Esophagus (tissue), 2 donors: ENCODE results near the gene EGFL7. TPM values are rescaled to one million over a fixed set of nuclear protein-coding genes. Genes with fewer than 3 reads are reported as not detected.

ENCODE experiments used
- H3K27ac ChIP-seq, 2 donors: one replicate each; pipeline ENCODE4 v1.5.1; 2013; ENCODE audit warnings: low read depth in 2 of 2, mild to moderate bottlenecking in 2 of 2, inconsistent platforms in 1 of 2, low read length in 1 of 2, moderate library complexity in 1 of 2
- H3K27me3 ChIP-seq, 2 donors: one replicate each; pipeline ENCODE4 v1.6.1; 2013; ENCODE audit warnings: low read length in 2 of 2, control low read depth in 1 of 2, mild to moderate bottlenecking in 1 of 2; ENCODE audit not compliant: insufficient read depth in 2 of 2, control insufficient read depth in 1 of 2
- H3K36me3 ChIP-seq, 2 donors: one replicate each; pipeline ENCODE4 v1.6.1; 2013; ENCODE audit warnings: low read length in 1 of 2; ENCODE audit not compliant: control insufficient read depth in 2 of 2, insufficient read depth in 2 of 2
- H3K4me1 ChIP-seq, 2 donors: one replicate each; pipeline ENCODE4 v1.6.1; 2013; ENCODE audit warnings: low read length in 1 of 2; ENCODE audit not compliant: control insufficient read depth in 2 of 2, insufficient read depth in 2 of 2
- H3K4me3 ChIP-seq, 2 donors: one replicate each; pipeline ENCODE4 v1.5.1; 2013; ENCODE audit warnings: low read length in 2 of 2, mild to moderate bottlenecking in 2 of 2, low read depth in 1 of 2, moderate library complexity in 1 of 2
- H3K9me3 ChIP-seq, 2 donors: one replicate each; pipeline ENCODE4 v1.6.1; 2013; ENCODE audit warnings: mild to moderate bottlenecking in 2 of 2, low read depth in 1 of 2, low read length in 1 of 2, moderate library complexity in 1 of 2; ENCODE audit not compliant: control insufficient read depth in 2 of 2, insufficient read depth in 1 of 2
- WGBS, 2 donors: extraction: QIAGEN DNeasy Blood & Tissue Kit; methylation state at CpG; one replicate each; pipeline ENCODE4 v1.1.7; 2013; 5-methylcytosine and 5-hydroxymethylcytosine counted together
- polyA plus RNA-seq, 2 donors: library from polyadenylated mRNA; stranded (reverse); fragments of 200-250 nt; gene quantifications; one replicate each; pipeline ENCODE4 v1.2.3, GENCODE V29; 2013
- donor health status: healthy with polysubstance abuse.
- donor health status: Bipolar disorder and iron deficiency.

EGFL7 gene
- polyA plus RNA-seq, 2 donors = 34.5 to 43.2 TPM

DNA sequence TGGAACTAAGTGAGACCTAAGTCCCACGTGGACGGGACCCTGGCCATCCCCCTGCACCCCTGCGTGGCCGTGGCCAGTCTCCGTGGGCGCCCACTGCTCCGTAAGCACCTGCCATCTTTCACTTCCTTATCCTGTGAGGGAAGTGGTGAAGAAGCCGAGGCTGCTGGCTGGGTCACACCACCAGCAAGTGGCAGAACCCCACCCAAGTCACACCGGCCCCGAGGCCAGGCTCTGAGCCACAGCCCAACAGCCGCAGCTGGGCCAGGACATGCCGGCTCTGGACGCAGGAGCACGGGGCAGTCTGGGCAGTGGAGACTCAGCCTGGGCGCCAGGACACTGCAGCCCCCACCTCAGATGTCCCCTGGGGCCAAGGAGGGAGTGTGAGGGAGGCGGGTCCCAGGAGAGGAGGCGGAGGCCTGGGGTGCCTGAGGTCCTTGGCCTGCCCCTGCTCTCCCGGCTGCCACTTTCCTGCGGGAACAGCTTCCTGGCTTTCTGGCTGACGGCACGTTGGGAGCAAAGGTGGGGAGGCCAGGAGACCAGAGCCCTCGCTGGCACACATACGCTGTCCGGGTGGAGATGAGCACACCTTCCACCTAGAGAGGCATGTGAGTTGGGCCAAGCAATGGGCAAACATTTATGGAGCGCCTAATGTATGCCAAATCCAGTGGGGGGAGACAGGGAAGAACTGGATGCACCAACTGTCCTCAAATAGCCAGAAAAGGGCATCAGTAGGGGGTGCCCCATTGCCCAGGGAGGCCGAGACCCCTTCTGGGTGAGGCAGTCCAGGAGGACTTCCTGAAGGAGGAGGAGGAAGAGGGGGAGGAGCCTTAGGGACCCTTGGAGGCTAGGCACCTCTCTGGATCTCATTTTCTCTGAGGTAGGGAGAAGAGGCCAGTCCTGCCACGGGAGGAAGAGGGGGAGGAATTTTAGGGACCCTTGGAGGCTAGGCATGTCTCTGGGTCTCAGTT lies 43.9 kb upstream of the EGFL7 start:
- no peak overlapping the region for H3K4me3 ChIP-seq
- H3K36me3 ChIP-seq = no peaks in the 10 kb centered on the region
- H3K4me1 ChIP-seq = peaks cover 7 to 48% of the 10 kb centered on the region in 2 donors
- 65% methylated on average over 27 of the region's 27 CpGs for WGBS, 2 donors
- no peaks in the 10 kb centered on the region for H3K9me3 ChIP-seq
- H3K27me3 ChIP-seq = no peaks in the 10 kb centered on the region
- no peak overlapping the region for H3K27ac ChIP-seq

DNA sequence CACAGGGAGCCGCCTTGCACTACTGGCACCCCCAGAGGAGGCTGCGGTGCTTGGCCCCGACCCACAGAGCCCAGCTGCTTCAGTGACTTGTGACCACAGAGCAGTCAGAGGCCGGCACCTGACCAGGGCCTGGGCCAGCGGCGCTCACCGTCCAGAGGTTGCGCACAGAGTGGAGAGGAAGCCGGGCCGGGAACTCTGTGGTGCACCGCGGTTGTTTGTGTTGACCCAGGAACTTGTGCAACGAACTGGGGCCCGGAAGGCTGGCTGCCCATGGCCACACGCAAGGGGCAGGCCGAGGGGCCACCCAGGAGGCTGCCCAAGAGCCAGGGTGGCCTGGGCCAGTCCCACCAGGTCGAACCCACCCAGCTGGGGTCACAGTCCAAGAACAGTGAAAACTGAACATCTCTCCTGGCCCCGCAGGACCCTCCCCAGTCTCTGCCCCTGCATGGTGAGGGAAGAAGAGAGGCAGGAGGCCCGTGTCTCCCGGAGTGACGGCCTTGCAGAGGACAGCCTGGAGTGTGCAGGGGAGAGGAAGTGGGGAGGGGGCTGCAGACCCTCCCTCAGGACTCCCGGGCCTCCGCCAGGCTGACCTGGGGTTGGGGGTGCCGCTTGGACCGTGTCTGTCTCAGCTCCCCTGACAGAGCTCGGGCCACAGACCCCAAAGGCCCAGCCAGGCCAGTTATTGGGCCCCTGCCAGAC lies 42.8 kb upstream of the EGFL7 start:
- Histone ChIP-seq H3K9me3 (no peaks in the 10 kb centered on the region), H3K27ac (no peak overlapping the region), H3K4me3 (no peak overlapping the region), H3K27me3 (no peaks in the 10 kb centered on the region), H3K4me1 (peaks cover 8 to 56% of the 10 kb centered on the region in 2 donors), H3K36me3 (no peaks in the 10 kb centered on the region)
- WGBS, 2 donors = 75 to 78% methylated on average over 26 of the region's 26 CpGs

DNA sequence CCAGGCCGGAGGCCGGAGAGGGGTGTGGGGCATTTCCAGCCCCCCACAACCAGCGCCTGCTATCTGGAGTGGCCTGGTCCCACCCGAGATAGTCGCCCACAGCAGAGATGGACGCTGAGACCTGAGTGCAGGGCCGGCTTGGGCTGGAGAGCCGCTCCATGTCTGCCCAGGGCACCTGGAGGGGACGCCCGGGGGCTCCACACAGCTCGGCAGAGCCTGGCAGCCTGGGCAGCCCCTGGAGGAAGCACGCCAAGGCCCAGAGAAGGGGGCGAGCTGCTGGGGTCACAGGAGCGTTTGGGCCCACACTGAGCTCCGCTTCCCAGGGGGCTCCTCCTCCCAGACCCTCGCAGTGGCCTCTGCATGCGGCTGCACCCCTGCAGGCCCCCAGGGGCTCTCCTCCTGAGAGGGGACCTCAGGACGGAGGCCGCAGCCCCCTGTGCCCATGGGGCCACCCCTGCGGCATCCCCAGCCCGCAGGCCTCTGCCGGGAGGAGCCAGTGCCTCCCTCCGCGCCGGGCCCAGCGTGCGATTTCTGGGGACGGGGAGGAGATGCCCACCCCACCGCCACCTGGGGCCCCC lies 42.2 kb upstream of the EGFL7 start:
- Histone ChIP-seq H3K4me3 (no peak overlapping the region), H3K36me3 (no peaks in the 10 kb centered on the region), H3K9me3 (no peaks in the 10 kb centered on the region), H3K4me1 (peaks cover 8 to 59% of the 10 kb centered on the region in 2 donors), H3K27me3 (no peaks in the 10 kb centered on the region), H3K27ac (no peak overlapping the region)
- 67 to 77% methylated on average over 29 of the region's 29 CpGs for WGBS, 2 donors

DNA sequence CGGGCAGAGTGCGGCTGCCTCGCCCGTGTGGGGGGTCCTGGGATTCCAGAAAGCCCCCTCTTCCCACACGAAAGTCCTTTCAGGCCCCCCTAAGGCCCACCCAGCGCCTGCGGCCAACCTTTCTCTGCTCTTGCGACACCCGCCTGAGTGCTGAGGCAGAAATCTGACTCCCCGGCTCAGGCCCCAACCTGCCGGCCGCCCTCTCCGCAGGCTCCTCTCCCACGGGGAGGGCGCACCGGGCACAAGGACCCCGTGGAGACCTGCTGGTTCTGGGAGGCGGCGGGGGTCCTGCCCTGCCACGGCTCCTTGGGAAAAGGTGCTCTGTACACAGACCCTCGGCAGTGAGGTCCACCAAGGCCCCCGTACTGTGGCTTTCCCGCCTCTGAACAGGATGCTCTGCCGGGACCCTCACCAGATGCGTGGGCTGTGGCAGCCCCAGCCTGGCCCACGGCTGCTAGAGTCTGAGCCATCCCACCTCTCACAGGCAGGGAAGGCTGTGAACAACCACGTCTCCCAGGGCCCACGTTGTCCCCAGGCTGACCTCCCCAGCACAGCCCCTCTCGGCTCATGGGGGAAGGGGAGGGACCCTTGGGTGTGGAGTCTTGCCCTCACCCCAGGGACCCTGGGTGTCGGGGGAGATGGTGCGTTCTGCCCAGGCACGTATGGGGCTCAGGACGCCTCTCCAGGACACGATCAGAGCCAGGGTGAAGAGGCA lies 41.5 kb upstream of the EGFL7 start:
- 46 to 62% methylated on average over 34 of the region's 34 CpGs for WGBS, 2 donors
- Histone ChIP-seq H3K4me1 (peaks cover 11 to 60% of the 10 kb centered on the region in 2 donors), H3K9me3 (no peaks in the 10 kb centered on the region), H3K36me3 (no peaks in the 10 kb centered on the region), H3K27ac (peak overlapping the region in 1 of 2 donors; percentile 29), H3K4me3 (no peak overlapping the region), H3K27me3 (no peaks in the 10 kb centered on the region)

DNA sequence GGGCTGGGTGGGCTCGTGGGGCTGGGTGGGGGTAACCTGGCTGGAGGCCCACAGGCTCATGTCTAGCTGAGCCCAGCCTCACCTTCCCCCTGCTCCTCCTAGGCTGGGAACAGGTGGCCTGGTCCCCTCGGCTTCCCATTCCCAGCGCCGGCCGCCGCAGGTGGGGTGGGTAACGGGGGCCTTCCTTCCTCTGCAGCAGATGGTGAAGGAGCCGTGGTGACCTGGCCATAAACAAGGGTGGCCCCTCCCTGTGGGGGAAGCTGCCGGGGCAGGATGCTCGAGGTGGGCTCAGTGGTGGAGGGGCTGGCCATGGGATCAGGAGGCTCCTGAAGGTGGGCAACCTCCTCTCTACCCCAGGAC lies 41.0 kb upstream of the EGFL7 start:
- Histone ChIP-seq H3K9me3 (no peaks in the 10 kb centered on the region), H3K4me1 (peaks cover 11 to 61% of the 10 kb centered on the region in 2 donors), H3K36me3 (no peaks in the 10 kb centered on the region), H3K4me3 (no peak overlapping the region), H3K27me3 (no peaks in the 10 kb centered on the region), H3K27ac (no peak overlapping the region)
- whole genome bisulfite sequencing, 2 donors = 63 to 70% methylated on average over 10 of the region's 10 CpGs

DNA sequence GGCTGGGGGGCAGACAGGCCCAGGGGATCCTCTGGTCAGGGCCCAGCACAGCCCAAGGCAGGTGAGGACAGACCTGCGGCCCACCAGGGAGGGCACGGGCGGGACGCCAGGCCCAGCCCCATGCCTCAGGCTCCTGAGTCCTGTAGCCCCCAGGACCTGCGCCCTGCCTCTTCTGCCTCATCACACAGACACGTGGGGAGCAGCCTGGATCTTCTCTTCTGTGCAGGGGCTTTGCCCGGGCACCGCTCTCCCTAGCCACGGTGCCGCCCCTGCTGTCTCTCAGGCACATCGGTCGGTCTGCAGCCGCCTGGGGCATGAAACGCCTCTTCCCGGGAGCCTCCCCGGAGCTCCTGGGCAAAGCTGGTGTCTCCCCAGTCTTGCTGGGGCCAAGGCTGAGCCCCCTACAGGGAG lies 40.2 kb upstream of the EGFL7 start:
- 52 to 73% methylated on average over 11 to 16 of the region's 16 CpGs for WGBS, 2 donors
- H3K27ac ChIP-seq = peak overlapping the region; percentile 86 to 87
- no peaks in the 10 kb centered on the region for H3K27me3 ChIP-seq

DNA sequence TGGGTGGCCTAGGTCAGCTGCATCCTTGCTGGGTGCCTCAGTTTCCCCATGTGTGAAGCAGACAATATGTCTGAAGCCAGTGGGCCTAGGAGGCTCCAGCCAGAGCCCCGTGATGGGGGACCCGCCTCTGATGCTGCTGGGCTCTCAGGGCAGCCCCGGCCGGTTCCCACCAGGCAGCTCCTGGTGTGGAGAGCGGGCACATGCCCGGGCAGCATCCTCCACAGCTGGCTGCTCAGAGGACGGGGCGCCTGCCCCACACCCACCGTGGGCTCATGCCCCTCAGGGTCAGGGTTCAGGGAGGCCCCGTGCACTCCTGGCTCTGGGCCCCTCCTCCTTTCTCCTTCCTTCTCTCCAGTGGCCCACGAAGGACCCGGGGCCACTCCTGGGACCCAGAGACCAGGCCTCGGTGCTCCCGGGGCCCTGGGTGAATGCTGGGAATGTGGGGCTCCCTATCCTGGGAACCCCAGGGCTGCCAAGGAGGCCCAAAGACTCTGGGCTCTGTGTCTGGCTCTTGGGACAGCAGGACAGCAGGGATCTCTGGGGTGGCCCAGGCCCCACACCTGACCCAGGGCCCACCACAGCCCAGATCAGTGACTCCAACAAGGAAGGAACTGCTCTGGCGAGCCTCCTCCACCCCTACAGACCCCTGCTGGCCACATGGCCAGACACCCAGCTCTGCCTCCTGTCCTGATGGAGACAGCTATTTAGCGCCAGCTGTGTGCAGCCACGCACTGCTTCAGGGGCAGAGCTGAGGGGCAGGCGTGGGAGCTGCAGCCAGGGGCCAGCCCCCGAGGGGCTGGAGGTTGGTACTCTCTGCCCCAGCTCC lies 39.5 kb upstream of the EGFL7 start:
- Histone ChIP-seq H3K27ac (peak overlapping the region; percentile 86 to 87), H3K9me3 (no peaks in the 10 kb centered on the region), H3K36me3 (no peaks in the 10 kb centered on the region), H3K27me3 (no peaks in the 10 kb centered on the region), H3K4me1 (peaks cover 11 to 64% of the 10 kb centered on the region in 2 donors), H3K4me3 (no peak overlapping the region)
- 55 to 66% methylated on average over 19 of the region's 19 CpGs for WGBS, 2 donors

More for the DNA sequence above, 40.2 kb upstream of the EGFL7 start:
- Histone ChIP-seq H3K4me3 (no peak overlapping the region), H3K4me1 (peaks cover 11 to 66% of the 10 kb centered on the region in 2 donors), H3K9me3 (no peaks in the 10 kb centered on the region), H3K36me3 (no peaks in the 10 kb centered on the region)

DNA sequence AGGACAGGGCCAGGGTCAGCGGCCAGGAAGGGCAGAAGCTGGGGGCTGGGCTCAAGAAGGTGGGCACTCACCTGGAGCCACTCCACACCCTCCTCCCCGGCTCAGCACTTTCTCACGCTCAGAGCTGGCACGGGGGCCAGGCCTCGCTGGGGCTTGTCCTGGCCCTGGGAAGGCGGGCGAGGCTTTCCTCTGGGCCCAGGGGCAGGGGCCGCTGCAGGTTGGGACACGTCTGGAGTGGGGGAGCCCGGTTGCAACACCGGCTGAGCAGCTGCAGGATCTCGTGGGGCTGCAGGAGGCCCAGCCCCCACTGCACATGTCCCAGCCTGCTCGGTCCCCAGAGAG lies 38.9 kb upstream of the EGFL7 start:
- H3K36me3 ChIP-seq = no peaks in the 10 kb centered on the region
- H3K27me3 ChIP-seq = no peaks in the 10 kb centered on the region
- H3K4me1 ChIP-seq = peaks cover 11 to 58% of the 10 kb centered on the region in 2 donors

More for the DNA sequence above, 38.9 kb upstream of the EGFL7 start:
- Histone ChIP-seq H3K4me3 (no peak overlapping the region), H3K9me3 (no peaks in the 10 kb centered on the region), H3K27ac (peak overlapping the region; percentile 86 to 87)
- WGBS, 2 donors = 43 to 52% methylated on average over 13 of the region's 13 CpGs
